Natural killer cell (primary cell): ENCODE data around the gene PLEKHD1. TPM values are rescaled to one million over a fixed set of nuclear protein-coding genes. Genes with fewer than 3 reads are reported as not detected.

ENCODE experiments used
- ATAC-seq, 3 donors: fragments of 150-1000 bp in 2 of 3; fragments of 200-7000 bp in 1 of 3; cut with Tn5 transposase; 1 replicate in 1 of 3; 2 replicates in 2 of 3; pipeline ENCODE4 v1.10.0; 2021; ENCODE audit warnings: mild to moderate bottlenecking in 2 of 3, moderate library complexity in 2 of 3
- DNase-seq, 2 donors: peaks; one replicate each; pipeline versions ENCODE4 v3.0.0 to v3.0.0-alpha.2; 2013 to 2021; ENCODE audit warnings: mixed read lengths in 1 of 2
- H3K27ac ChIP-seq: one replicate; pipeline ENCODE4 v1.5.1; 2013; ENCODE audit warnings: mild to moderate bottlenecking, low read length
- H3K27me3 ChIP-seq: one replicate; pipeline ENCODE4 v1.6.1; 2013; ENCODE audit warnings: low read length; ENCODE audit not compliant: control insufficient read depth, insufficient read depth
- H3K36me3 ChIP-seq: one replicate; pipeline ENCODE4 v1.6.1; 2013; ENCODE audit warnings: low read length; ENCODE audit not compliant: control insufficient read depth, insufficient read depth
- H3K4me1 ChIP-seq: one replicate; pipeline ENCODE4 v1.6.1; 2013; ENCODE audit warnings: low read length; ENCODE audit not compliant: control insufficient read depth, insufficient read depth
- H3K4me3 ChIP-seq: one replicate; pipeline ENCODE4 v1.5.1; 2013; ENCODE audit warnings: low read length
- H3K9me3 ChIP-seq: one replicate; pipeline ENCODE4 v1.6.1; 2013; ENCODE audit warnings: low read length; ENCODE audit not compliant: control insufficient read depth, insufficient read depth
- H3K27ac Mint-ChIP-seq, 2 donors: one replicate each; pipeline ENCODE4 v1.8.0; 2022; ENCODE audit warnings: mild to moderate bottlenecking in 2 of 2, mixed read lengths in 2 of 2, moderate library complexity in 1 of 2
- H3K27me3 Mint-ChIP-seq, 2 donors: one replicate each; pipeline ENCODE4 v1.8.0; 2022; ENCODE audit warnings: low read depth in 2 of 2, mixed read lengths in 2 of 2
- H3K36me3 Mint-ChIP-seq: one replicate; pipeline ENCODE4 v1.8.0; 2022; ENCODE audit warnings: mixed read lengths
- H3K4me1 Mint-ChIP-seq, 2 donors: one replicate each; pipeline ENCODE4 v1.8.0; 2022; ENCODE audit warnings: mixed read lengths in 2 of 2
- H3K4me3 Mint-ChIP-seq: one replicate; pipeline ENCODE4 v1.8.0; 2022; ENCODE audit warnings: mild to moderate bottlenecking, moderate library complexity, mixed read lengths
- H3K9me3 Mint-ChIP-seq, 2 donors: one replicate each; pipeline ENCODE4 v1.8.0; 2022; ENCODE audit warnings: mixed read lengths in 2 of 2
- CTCF ChIP-seq: fragments of 200-600 bp; IDR thresholded peaks from one replicate; pipeline ENCODE4 v1.8.0; 2022; ENCODE audit warnings: antibody characterized with exemption
- WGBS: methylation state at CpG from one replicate; pipeline ENCODE4 v1.1.7; 2013; ENCODE audit warnings: missing lambda C conversion rate; ENCODE audit not compliant: insufficient coverage; 5-methylcytosine and 5-hydroxymethylcytosine counted together
- intact Hi-C: fragments of 100-400 bp; cut with micrococcal nuclease; formaldehyde crosslinking; loops from one replicate; pipeline ENCODE4 v1.14.2; 2022
- total RNA-seq, 4 donors: library from RNA; stranded (reverse); fragments of 120-200 nt in 1 of 4; gene quantifications; one replicate each; pipeline versions ENCODE4 v1.2.3 to v1.2.4, GENCODE V29; 2013 to 2022

Gene PLEKHD1
- total RNA-seq, 3 donors from 2014 or later (not counting 1 experiment from before 2014, with no cell fraction given), result 0.78 to 1.0 (median 0.93) TPM

GRCh38 chr14:69529563-69529962 is 45.0 kb downstream of the PLEKHD1 start:
- Mint-ChIP-seq H3K27me3 (peaks cover 7 to 11% of the 10 kb centered on the region in 2 donors), H3K27ac (no peak overlapping the region), H3K4me1 (no peaks in the 10 kb centered on the region), H3K4me3 (no peak overlapping the region), H3K36me3 (no peaks in the 10 kb centered on the region), H3K9me3 (no peaks in the 10 kb centered on the region)
- Histone ChIP-seq H3K9me3 (no peaks in the 10 kb centered on the region), H3K4me3 (no peak overlapping the region), H3K27me3 (no peaks in the 10 kb centered on the region), H3K36me3 (no peaks in the 10 kb centered on the region), H3K4me1 (no peaks in the 10 kb centered on the region), H3K27ac (no peak overlapping the region)
- DNase-seq (no peak), ATAC-seq (no peak)
- intact Hi-C loops, result no loop called here
- 74% methylated on average over 3 of the region's 3 CpGs for WGBS
- TF ChIP-seq CTCF, result no peak

- TF ChIP-seq CTCF, result no peak
These were observed 45.6 kb downstream of the PLEKHD1 start for GRCh38 chr14:69530095-69530494.

GRCh38 chr14:69531135-69531534 is 46.6 kb downstream of the PLEKHD1 start:
- intact Hi-C loops, result no loop called here
- no peak for TF ChIP-seq CTCF
- H3K9me3 ChIP-seq, result no peaks in the 10 kb centered on the region
- DNase-seq (no peak), ATAC-seq (no peak)
- H3K4me1 Mint-ChIP-seq, result no peaks in the 10 kb centered on the region
- no peak overlapping the region for H3K4me3 ChIP-seq
- H3K4me1 ChIP-seq, result no peaks in the 10 kb centered on the region
- H3K27me3 Mint-ChIP-seq, result peaks cover 10 to 25% of the 10 kb centered on the region in 2 donors
- no peaks in the 10 kb centered on the region for H3K27me3 ChIP-seq
- H3K27ac Mint-ChIP-seq, result no peak overlapping the region
- no peak overlapping the region for H3K4me3 Mint-ChIP-seq
- no peaks in the 10 kb centered on the region for H3K36me3 Mint-ChIP-seq
- H3K9me3 Mint-ChIP-seq, result no peaks in the 10 kb centered on the region
- WGBS, result 50% methylated on average over 1 of the region's 3 CpGs
- no peak overlapping the region for H3K27ac ChIP-seq
- no peaks in the 10 kb centered on the region for H3K36me3 ChIP-seq

More at GRCh38 chr14:69530095-69530494, 45.6 kb downstream of the PLEKHD1 start:
- no peak overlapping the region for H3K4me3 ChIP-seq
- no peaks in the 10 kb centered on the region for H3K27me3 ChIP-seq
- H3K4me1 Mint-ChIP-seq, result no peaks in the 10 kb centered on the region
- H3K27ac Mint-ChIP-seq, result no peak overlapping the region
- H3K27me3 Mint-ChIP-seq, result peaks cover 7 to 15% of the 10 kb centered on the region in 2 donors
- ATAC-seq, result no peak
- no peaks in the 10 kb centered on the region for H3K9me3 ChIP-seq
- H3K36me3 Mint-ChIP-seq, result no peaks in the 10 kb centered on the region
- H3K36me3 ChIP-seq, result no peaks in the 10 kb centered on the region
- intact Hi-C loops, result no loop called here
- H3K27ac ChIP-seq, result no peak overlapping the region
- no peaks in the 10 kb centered on the region for H3K4me1 ChIP-seq
- 81% methylated on average over 3 of the region's 4 CpGs for WGBS
- no peak overlapping the region for H3K4me3 Mint-ChIP-seq
- no peak for DNase-seq
- H3K9me3 Mint-ChIP-seq, result no peaks in the 10 kb centered on the region
